SJSA1 (cell line): ENCODE measurements around the gene DLGAP5. TPM values are rescaled to one million over a fixed set of nuclear protein-coding genes. Genes with fewer than 3 reads are reported as not detected.
A peak's percentile ranks its signal among the peaks of the same experiment; 100 is the strongest.

Experiments used
- DNase-seq, 2 experiments: peaks; one replicate each; pipeline ENCODE4 v3.0.0-alpha.2; 2015 to 2020; ENCODE audit warnings: low spot score in 2 of 2, low read depth in 1 of 2
- H3K27ac ChIP-seq: fragments of 250-450 bp; sonication (Bioruptor Pico); 2 replicates; pipeline ENCODE4 v1.5.1; 2020; ENCODE audit warnings: mild to moderate bottlenecking, moderate library complexity
- H3K27me3 ChIP-seq: fragments of 250-450 bp; sonication (Bioruptor Pico); replicated peaks from 2 replicates; pipeline ENCODE4 v1.5.1; 2020; ENCODE audit warnings: mild to moderate bottlenecking, moderate library complexity
- H3K36me3 ChIP-seq: fragments of 250-450 bp; sonication (Bioruptor Pico); 2 replicates; pipeline ENCODE4 v1.5.1; 2020; ENCODE audit warnings: mild to moderate bottlenecking
- H3K4me1 ChIP-seq: fragments of 250-450 bp; sonication (Bioruptor Pico); replicated peaks from 2 replicates; pipeline ENCODE4 v1.6.1; 2021; ENCODE audit warnings: mild to moderate bottlenecking
- H3K4me3 ChIP-seq: fragments of 250-450 bp; sonication (Bioruptor Pico); 2 replicates; pipeline ENCODE4 v1.5.1; 2020; ENCODE audit warnings: mild to moderate bottlenecking
- H3K9me3 ChIP-seq: fragments of 250-450 bp; sonication (Bioruptor Pico); replicated peaks from 2 replicates; pipeline ENCODE4 v1.5.1; 2020; ENCODE audit warnings: mild to moderate bottlenecking
- total RNA-seq: library from RNA; depleted of rRNA; stranded (reverse); fragments of >200 nt; shearing (Covaris generic); gene quantifications from 2 replicates; pipeline ENCODE4 v1.2.3, GENCODE V29; 2014

DLGAP5 gene
- total RNA-seq, 1 experiment from 2014 or later, result 83.1 TPM

DNA sequence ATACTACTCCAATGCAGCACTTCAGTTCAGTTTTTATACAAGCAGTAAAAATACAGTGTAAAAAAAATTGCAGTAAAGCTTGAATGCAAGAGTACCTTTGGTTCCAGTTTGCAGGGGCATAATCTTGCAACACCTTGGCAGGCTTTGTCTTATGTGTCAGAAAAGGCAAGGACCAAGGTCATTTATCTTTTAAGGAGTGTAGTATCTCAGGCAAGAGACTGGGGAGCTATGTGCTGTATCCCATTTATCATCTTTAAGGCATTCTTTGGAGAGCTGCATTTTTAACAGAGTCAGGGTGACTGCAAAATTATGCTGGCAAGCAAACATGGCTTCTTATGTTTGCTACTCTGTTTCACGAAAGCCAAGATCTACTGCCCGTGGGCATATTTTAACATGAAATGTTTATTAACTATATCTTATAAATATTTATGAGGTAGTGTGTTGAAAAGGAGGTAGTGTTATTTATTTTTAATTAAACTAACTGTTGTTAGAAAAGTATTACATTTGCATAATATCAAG lies 14.8 kb upstream of the DLGAP5 start:
- Histone ChIP-seq H3K4me1 (peaks cover 6% of the 10 kb centered on the region), H3K4me3 (no peak overlapping the region), H3K9me3 (no peaks in the 10 kb centered on the region), H3K27me3 (no peaks in the 10 kb centered on the region), H3K27ac (no peak overlapping the region), H3K36me3 (no peaks in the 10 kb centered on the region)
- DNase-seq, result no peak

- Histone ChIP-seq H3K9me3 (no peaks in the 10 kb centered on the region), H3K27me3 (no peaks in the 10 kb centered on the region), H3K4me3 (no peak overlapping the region), H3K27ac (peak overlapping the region; percentile 49), H3K4me1 (peaks cover 15% of the 10 kb centered on the region), H3K36me3 (no peaks in the 10 kb centered on the region)
- peak; percentile 38 to 49 for DNase-seq
Measured at GRCh38 chr14:55201219-55202101, 10.1 kb upstream of the DLGAP5 start.

GRCh38 chr14:55200651-55201050 lies 9.3 kb upstream of the DLGAP5 start:
- DNase-seq, result no peak
- no peaks in the 10 kb centered on the region for H3K27me3 ChIP-seq
- H3K27ac ChIP-seq, result peak overlapping the region; percentile 49

DNA sequence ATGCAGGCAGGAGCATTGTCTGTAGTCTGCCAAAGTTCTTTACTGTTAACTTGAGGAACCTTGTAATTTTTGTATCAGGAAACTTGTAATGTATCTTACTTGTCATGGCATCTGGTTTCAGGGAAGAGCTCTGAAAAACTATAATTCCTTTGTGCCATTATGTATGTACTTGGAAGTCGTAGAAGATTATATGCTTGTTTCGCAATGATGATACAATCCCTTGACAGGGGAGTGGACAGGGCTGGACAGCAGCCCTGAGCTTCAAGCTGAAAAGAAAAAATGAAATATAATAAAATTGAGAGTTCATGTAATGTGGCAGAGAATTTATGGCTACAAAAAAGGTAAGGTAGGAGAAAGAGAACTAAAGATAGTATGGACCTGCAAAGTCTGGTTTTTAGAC lies 7.4 kb upstream of the DLGAP5 start:
- H3K27ac ChIP-seq, result no peak overlapping the region
- no peak for DNase-seq

More at GRCh38 chr14:55200651-55201050, 9.3 kb upstream of the DLGAP5 start:
- peaks cover 15% of the 10 kb centered on the region for H3K4me1 ChIP-seq
- H3K9me3 ChIP-seq, result no peaks in the 10 kb centered on the region
- H3K4me3 ChIP-seq, result no peak overlapping the region
- H3K36me3 ChIP-seq, result no peaks in the 10 kb centered on the region

DNA sequence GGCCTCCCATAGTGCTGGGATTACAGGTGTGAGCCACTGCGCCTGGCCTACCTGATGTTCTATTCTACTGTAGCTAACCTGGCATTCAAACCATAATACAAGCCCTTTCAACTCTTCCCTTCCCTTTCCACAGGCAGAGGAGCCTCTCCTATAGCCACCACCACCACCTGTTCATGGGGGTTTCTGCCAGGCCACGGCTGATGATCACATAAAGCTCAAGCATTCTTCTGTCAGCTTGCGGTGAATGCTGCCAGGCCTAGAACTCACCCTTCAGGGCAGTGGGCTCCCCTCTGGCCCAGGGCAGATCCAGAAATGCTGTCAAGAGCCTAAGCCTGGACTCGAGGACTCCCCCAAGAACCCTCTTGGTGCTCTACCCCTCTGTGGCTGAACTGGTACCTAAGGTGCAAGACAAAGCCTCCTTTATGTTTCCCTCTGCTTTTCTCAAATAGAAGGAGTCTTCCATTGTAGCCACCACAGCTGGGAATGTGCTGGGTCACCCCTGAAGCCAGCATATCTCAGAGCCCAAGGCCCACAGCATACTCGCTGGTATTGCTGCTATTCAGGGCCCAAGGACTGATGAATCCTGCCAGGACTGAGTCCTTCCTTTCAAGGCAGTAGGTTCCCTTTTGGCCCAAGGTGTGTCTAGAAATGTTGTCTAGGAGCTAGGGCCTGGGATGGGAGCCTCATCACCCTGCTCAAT lies 3.4 kb upstream of the DLGAP5 start:
- DNase-seq, result no peak
- no peaks in the 10 kb centered on the region for H3K36me3 ChIP-seq
- H3K27me3 ChIP-seq, result no peaks in the 10 kb centered on the region
- H3K9me3 ChIP-seq, result peaks cover 3% of the 10 kb centered on the region; the same call in 1 of the 2 replicates
- no peak overlapping the region for H3K4me3 ChIP-seq
- no peak overlapping the region for H3K27ac ChIP-seq
- H3K4me1 ChIP-seq, result 0 out of 2 replicates have a peak, but pooled peaks cover 6% of the 10 kb centered on the region

More for the DNA sequence above, 7.4 kb upstream of the DLGAP5 start:
- Histone ChIP-seq H3K36me3 (no peaks in the 10 kb centered on the region), H3K4me3 (no peak overlapping the region), H3K4me1 (peaks cover 15% of the 10 kb centered on the region), H3K27me3 (no peaks in the 10 kb centered on the region), H3K9me3 (no peaks in the 10 kb centered on the region)

DNA sequence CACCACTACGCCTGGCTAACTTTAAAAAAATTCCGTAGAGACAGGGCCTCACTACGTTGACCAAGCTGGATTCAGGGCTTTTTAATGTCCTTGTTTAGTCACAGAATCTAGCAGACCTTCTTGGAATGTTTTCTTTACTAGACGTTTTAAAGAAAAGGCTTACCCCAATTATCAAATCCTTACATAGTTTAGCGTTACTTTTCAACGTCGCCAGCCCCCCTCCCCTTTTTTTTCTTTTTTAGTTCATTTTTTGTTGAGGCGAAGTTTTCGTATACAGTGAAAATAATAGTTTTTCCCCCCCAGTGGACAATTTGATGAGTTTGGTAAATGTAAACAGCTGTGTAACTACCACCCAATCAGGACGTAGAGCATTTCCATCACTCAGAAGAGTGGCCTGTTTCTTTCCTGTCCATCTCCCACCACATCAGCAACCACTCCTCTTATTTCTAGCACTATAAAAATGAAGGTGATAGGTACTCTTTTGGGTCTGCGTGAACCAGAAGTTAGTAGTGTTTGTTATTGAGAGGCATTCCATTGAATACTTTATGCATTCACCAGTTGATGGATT lies 753 bp upstream of the DLGAP5 start:
- Histone ChIP-seq H3K4me1 (peaks cover 13% of the 10 kb centered on the region), H3K27ac (peak overlapping the region; percentile 8; the same call in 1 of the 2 replicates), H3K9me3 (peaks cover 3% of the 10 kb centered on the region; the same call in 1 of the 2 replicates)

DNA sequence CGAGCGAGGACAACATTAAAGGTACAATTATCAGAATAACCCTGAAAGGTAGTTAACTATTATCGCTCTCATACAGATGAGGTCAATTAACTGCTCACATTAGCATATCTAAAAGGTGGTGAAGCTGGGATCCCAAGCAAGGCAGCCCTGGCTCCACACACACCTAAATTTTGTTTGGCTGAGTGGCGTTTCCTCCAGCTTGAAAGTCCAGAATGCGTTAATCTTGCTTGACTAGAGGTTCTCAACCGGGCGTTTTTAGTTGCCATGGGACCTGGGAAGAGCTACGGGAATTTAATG lies 531 bp downstream of the DLGAP5 start:
- DNase-seq, result no peak
- Histone ChIP-seq H3K27ac (peak overlapping the region; percentile 77), H3K4me1 (peaks cover 20% of the 10 kb centered on the region), H3K27me3 (no peaks in the 10 kb centered on the region), H3K4me3 (peak overlapping the region; percentile 64), H3K9me3 (peaks cover 3% of the 10 kb centered on the region; the same call in 1 of the 2 replicates), H3K36me3 (peaks cover 25% of the 10 kb centered on the region)

More for the DNA sequence above, 753 bp upstream of the DLGAP5 start:
- H3K4me3 ChIP-seq, result peak overlapping the region; percentile 64
- peaks cover 13% of the 10 kb centered on the region for H3K36me3 ChIP-seq
- no peaks in the 10 kb centered on the region for H3K27me3 ChIP-seq
- DNase-seq, result no peak

- no peak for DNase-seq
- peaks cover 3% of the 10 kb centered on the region; the same call in 1 of the 2 replicates for H3K9me3 ChIP-seq
- H3K4me1 ChIP-seq, result peaks cover 20% of the 10 kb centered on the region
- H3K27ac ChIP-seq, result no peak overlapping the region
- H3K36me3 ChIP-seq, result peaks cover 46% of the 10 kb centered on the region
- H3K27me3 ChIP-seq, result no peaks in the 10 kb centered on the region
- no peak overlapping the region for H3K4me3 ChIP-seq
Measured at GRCh38 chr14:55188686-55189295, 2.6 kb downstream of the DLGAP5 start.

GRCh38 chr14:55180434-55180833 lies 11.0 kb downstream of the DLGAP5 start:
- no peak for DNase-seq
- Histone ChIP-seq H3K4me1 (no peaks in the 10 kb centered on the region), H3K27me3 (no peaks in the 10 kb centered on the region), H3K27ac (no peak overlapping the region), H3K36me3 (peaks cover 92% of the 10 kb centered on the region), H3K9me3 (no peaks in the 10 kb centered on the region), H3K4me3 (no peak overlapping the region)

DNA sequence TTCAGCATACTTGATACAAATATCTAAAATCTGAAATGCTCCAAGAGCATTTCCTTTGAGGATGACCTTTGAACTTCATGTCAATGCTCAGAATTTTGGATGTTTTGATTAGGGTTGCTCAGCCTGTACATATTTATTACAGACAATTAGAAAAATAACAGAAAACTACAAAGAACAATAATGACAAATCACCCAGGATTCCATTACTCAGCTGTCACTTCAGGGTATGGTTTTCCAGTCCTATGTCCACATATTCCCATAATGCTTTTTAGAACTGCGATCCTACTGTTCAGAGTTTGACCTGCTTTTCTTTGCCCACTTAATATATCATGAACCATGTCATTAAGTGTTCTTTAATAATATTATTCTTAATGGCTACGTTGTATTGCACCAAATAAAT lies 11.4 kb downstream of the DLGAP5 start:
- H3K4me3 ChIP-seq, result no peak overlapping the region
- peaks cover 92% of the 10 kb centered on the region for H3K36me3 ChIP-seq
- no peaks in the 10 kb centered on the region for H3K9me3 ChIP-seq
- H3K27ac ChIP-seq, result no peak overlapping the region
- H3K27me3 ChIP-seq, result no peaks in the 10 kb centered on the region
- no peaks in the 10 kb centered on the region for H3K4me1 ChIP-seq
- no peak for DNase-seq

- H3K27me3 ChIP-seq, result no peaks in the 10 kb centered on the region
- no peaks in the 10 kb centered on the region for H3K4me1 ChIP-seq
- no peak for DNase-seq
- no peak overlapping the region for H3K27ac ChIP-seq
- peaks cover 63% of the 10 kb centered on the region for H3K36me3 ChIP-seq
- no peak overlapping the region for H3K4me3 ChIP-seq
- no peaks in the 10 kb centered on the region for H3K9me3 ChIP-seq
Measured at GRCh38 chr14:55170526-55170925, 20.9 kb downstream of the DLGAP5 start.

DNA sequence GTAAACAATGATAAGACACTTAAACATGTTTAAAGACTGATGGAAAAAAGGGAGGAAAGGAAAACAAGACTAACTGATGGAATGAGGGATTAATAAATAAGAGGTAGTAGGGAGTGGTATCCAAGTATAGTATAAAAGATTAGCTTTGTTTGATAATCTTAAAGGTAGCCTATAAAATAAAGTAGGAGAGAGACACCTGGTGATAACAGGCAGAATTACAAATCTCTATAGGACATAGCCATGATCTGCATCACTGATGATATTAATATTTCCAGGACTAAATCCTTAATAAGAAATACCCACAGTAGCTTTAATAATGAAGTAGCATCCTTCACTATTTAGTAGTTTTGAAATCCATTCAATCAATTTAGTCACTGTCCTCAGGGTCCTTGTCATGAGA lies 30.4 kb downstream of the DLGAP5 start:
- Histone ChIP-seq H3K4me1 (no peaks in the 10 kb centered on the region), H3K36me3 (peaks cover 85% of the 10 kb centered on the region), H3K9me3 (no peaks in the 10 kb centered on the region), H3K27ac (no peak overlapping the region), H3K4me3 (no peak overlapping the region), H3K27me3 (no peaks in the 10 kb centered on the region)
- DNase-seq, result no peak

GRCh38 chr14:55158412-55158811 lies 33.0 kb downstream of the DLGAP5 start:
- Histone ChIP-seq H3K4me3 (no peak overlapping the region), H3K36me3 (peaks cover 89% of the 10 kb centered on the region), H3K9me3 (no peaks in the 10 kb centered on the region), H3K27me3 (no peaks in the 10 kb centered on the region), H3K4me1 (no peaks in the 10 kb centered on the region), H3K27ac (no peak overlapping the region)
- no peak for DNase-seq
